Frontal cortex (tissue), 4 donors: Measurements from ENCODE around the gene SAMD3. TPM values are rescaled to one million over a fixed set of nuclear protein-coding genes. Genes with fewer than 3 reads are reported as not detected.
"Not testable (repeated sequence)": the region's sequence is repeated elsewhere in the genome, so short reads cannot be mapped to it uniquely, and the experiment has no call there.

Experiments
- DNase-seq, 2 donors: peaks; one replicate each; pipeline ENCODE4 v3.0.0; 2012; ENCODE audit warnings: low spot score in 2 of 2
- FAIRE-seq: peaks from 2 replicates; lab custom pipeline; 2012; peaks lifted over from hg19 to GRCh38; lab: Jason Lieb, UNC
- total RNA-seq: library from RNA; depleted of rRNA; stranded (reverse); fragments of >200 nt; gene quantifications from one replicate; pipeline ENCODE4 v1.2.3, GENCODE V29; 2014
- donor health status: control.
- donor health status: control.
- donor health status: control.

The SAMD3 gene, protein sequence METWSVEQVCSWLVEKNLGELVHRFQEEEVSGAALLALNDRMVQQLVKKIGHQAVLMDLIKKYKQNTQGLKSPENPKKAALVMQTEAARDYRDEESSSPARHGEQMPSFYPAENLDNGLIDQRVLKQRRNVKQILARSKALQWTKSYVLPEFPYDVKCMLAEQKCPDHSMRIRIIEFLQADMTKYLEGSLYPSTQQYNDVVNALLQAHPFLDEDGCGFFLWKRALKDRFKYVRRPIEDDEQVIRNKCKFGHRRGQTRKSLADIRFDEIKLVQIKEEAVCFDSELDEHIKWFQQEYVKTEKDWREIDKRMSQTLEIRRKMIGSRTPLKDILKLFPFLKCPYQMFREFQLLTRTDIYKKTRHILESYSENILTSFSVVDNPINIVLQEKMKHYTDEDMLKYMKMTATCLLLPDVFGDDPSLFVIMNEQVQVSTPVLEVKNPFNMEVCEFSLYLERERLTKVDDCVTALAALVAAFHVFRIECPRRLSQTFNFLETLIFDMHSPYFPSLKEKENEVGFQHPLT
- total RNA-seq = 18.3 TPM

DNA sequence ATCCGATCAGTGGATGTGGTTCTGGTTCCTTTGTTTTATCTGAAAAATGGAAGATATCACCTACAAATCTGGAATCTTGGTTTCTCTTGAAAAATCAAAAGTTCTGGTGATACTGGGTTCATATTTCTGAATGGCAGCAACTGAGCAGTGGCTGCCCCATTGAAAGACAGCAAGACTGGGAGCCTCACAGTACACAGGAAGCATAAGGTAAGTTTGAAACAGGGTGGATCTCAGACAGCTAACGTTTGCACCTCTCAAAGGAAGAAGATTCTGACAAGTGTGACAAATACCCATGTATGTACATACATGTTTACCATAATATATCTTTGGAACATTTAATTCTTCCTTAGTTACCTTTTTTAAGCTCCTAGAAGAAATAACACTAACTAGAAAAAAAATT, at the start of gene SAMD3:
Gene SAMD3, minus strand, starts transcription at position 177 of the 400 bp plus-strand sequence. CDS start 7,678 bp downstream, outside the sequence.
- FAIRE-seq (no peak), DNase-seq (no peak)

GRCh38 chr6:130269969-130270635, 47.4 kb upstream of the SAMD3 start:
- no peak for FAIRE-seq
- no peak for DNase-seq

DNA sequence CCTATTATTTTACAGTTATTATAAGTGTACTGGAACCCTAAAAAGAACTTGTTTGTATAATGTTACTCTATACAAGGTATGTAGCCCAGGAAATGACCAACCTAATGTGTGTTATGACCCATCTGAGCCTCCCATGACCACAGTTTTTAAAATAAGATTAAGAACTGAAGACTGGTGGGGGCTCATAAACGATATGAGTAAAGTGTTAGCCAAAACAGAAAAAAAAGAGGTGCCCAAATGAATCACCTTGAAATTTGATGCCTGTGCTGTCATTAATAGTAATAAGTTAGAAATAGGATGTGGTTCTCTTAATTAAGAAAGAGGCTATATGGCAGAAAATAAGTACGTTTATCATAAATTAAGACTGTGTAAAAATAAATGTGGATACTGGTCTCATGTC, 42.8 kb upstream of the SAMD3 start:
- FAIRE-seq, DNase-seq: not testable (repeated sequence)

DNA sequence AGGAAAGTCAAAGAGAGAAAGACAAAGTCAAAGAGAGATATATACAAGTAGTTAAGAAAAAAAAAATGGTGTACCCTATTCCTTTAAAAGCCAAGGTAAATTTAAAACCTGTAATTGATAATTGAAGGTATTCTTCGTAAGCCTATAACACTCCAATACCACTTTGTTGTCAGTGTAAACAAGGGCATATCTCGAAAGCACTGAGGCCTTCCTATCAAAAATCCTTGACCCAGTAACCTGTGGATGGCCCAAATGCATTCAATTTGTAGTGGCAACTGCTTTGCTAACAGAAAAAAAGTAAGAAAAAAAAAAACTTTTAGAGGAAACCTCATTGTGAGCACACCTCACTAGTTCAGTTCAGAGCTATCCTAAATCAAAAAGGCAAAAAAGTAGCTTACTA, 39.3 kb upstream of the SAMD3 start:
- FAIRE-seq (no peak), DNase-seq (no peak)

DNA sequence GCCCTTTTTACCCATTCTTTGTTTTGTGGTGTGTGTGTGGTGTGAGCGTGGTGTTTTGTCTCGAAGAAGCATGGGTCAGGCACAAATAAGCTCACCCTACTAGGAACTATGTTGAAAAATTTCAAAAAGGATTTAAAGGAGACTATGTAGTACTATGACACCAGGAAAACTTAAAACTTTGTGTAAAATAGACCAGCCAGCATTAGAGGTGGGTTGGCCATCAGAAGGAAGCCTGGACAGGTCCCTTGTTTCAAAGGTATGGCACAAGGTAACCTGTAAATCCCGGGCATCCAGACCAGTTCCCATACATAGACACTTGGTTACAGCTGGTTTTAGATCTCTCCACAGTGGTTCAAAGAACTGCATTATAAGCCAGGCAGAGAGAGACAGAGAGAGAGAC, 38.8 kb upstream of the SAMD3 start:
- FAIRE-seq, DNase-seq: not testable (repeated sequence)

- not testable (repeated sequence) for FAIRE-seq, DNase-seq
These were observed 38.0 kb upstream of the SAMD3 start for GRCh38 chr6:130260614-130261241.

DNA sequence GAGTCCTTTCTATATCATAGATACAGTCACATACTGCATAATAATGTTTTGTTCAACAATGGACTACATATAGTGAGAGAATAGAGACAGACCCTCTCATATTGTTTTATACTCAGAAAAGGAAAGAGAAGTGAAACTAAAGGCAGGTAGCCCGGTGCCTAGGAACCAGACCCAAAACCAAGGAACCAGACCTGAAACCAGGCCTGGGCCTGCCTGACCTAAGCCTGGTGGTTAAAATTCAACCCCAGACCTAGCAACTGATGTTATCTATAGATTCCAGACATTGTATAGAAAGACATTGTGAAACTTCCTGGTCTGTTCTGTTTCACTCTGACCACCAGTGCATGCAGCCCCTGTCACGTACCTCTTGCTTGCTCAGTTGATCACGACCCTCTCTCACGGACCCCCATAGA, 37.3 kb upstream of the SAMD3 start:
- DNase-seq, FAIRE-seq: not testable (repeated sequence)

DNA sequence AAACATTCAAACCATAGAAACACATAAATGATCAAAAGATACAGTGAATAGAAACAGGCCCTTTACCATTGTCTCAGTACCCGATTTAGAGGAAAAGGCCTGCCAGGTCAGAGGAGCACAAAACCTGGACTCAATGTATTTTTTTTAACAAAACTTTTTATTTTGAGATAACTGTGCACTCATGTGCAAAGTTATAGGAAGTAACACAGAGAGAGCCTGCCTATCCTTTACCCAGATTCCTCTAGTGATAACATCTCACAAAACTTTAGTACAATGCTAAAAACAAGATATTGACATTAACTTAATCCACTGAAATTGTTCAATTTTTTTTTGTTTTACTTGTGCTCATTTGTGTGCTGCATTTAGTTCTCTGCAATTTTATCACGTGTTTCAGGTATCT, 36.8 kb upstream of the SAMD3 start:
- FAIRE-seq (no peak), DNase-seq (no peak)

GRCh38 chr6:130259140-130259539, 36.4 kb upstream of the SAMD3 start:
- FAIRE-seq (no peak), DNase-seq (no peak)

GRCh38 chr6:130252527-130253237, 29.9 kb upstream of the SAMD3 start:
- DNase-seq (no peak), FAIRE-seq (no peak)

- no peak for FAIRE-seq
These were observed 22.5 kb upstream of the SAMD3 start for GRCh38 chr6:130245267-130245666.

GRCh38 chr6:130244728-130245127, 22.0 kb upstream of the SAMD3 start:
- DNase-seq = no peak
- no peak for FAIRE-seq

More at GRCh38 chr6:130245267-130245666, 22.5 kb upstream of the SAMD3 start:
- no peak for DNase-seq

GRCh38 chr6:130240232-130240631, 17.5 kb upstream of the SAMD3 start:
- DNase-seq = no peak
- FAIRE-seq = no peak

GRCh38 chr6:130239755-130240154, 17.0 kb upstream of the SAMD3 start:
- FAIRE-seq = no peak

GRCh38 chr6:130233330-130233729, 10.6 kb upstream of the SAMD3 start:
- FAIRE-seq (no peak), DNase-seq (no peak)

More at GRCh38 chr6:130239755-130240154, 17.0 kb upstream of the SAMD3 start:
- no peak for DNase-seq

DNA sequence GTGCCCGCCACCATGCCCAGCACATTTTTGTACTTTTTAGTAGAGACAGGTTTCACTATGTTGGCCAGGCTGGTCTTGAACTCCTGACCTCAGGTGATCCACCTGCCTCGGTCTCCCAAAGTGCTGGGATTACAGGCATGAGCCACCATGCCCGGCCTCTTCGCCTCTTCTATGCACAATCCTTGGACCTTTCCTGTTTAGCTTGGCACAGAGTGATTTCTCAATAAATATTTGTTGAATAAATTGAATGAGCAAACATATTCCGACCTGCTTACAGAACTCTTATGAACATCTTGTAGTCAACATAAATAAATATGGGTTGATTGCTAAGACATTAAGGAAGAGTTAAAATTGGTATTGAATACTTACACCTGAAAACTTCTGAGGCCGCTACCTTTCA, 7.8 kb upstream of the SAMD3 start:
- FAIRE-seq = not testable (repeated sequence)

GRCh38 chr6:130229645-130230044, 6.9 kb upstream of the SAMD3 start:
- DNase-seq = no peak
- no peak for FAIRE-seq

More for the DNA sequence above, 7.8 kb upstream of the SAMD3 start:
- DNase-seq = not testable (repeated sequence)

DNA sequence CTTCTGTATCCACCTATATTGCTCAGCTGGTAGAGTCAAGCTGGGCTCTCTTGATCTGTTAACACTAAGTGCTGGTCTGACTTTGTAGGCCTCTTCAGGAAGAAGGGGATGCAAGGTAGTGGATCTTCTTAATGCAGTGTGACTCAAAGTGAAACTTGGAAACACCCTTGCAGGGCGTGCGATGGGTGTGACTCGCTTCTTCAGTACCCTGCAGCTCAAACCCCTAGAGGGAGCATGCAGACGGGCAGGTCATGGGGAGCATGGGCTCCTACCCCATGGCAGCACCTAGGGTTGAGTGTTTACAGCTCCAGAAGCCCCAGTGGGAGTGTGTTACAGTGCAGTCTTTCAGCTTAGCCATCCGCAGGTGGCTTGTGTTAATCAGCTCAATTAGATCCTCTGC, 757 bp upstream of the SAMD3 start:
- DNase-seq = no peak
- no peak for FAIRE-seq

- FAIRE-seq (no peak), DNase-seq (no peak)
These were observed 4.6 kb downstream of the SAMD3 start for GRCh38 chr6:130218134-130218533.

DNA sequence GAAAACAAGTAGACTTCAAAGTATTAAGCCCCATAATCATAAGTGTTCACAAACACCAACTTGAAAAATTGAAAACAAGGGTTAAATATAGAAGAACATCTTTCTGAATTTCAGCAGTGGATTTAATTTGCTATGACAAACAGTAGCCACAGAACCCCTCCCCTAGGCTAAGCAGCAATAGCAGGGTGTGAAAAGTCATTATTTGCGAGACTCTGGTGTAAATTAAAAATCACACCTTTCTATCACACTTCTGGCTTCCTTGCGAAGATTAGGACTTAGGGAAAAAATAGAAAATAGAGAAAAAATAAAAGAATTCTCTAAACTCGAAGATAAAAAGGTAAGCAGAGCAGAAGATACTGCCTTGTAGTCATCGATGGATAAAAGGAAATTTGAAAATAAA, 6.1 kb downstream of the SAMD3 start:
- DNase-seq (no peak), FAIRE-seq (no peak)
